Uterus (tissue), 4 donors: Measurements from ENCODE around the gene ENGASE. TPM values are rescaled to one million over a fixed set of nuclear protein-coding genes. Genes with fewer than 3 reads are reported as not detected.

Experiments used
- DNase-seq, 2 donors: peaks; one replicate each; pipeline ENCODE4 v3.0.0-alpha.2; 2019 to 2020
- H3K27ac ChIP-seq, 2 donors: fragments of 200-600 bp; sonication (generic); 1 replicate in 1 of 2; 2 replicates in 1 of 2; pipeline ENCODE4 v1.5.1; 2016 to 2018
- H3K27me3 ChIP-seq, 2 donors: fragments of 200-600 bp; sonication (generic); one replicate each; pipeline ENCODE4 v1.5.1; 2018 to 2019; ENCODE audit warnings: control low read depth in 1 of 2
- H3K36me3 ChIP-seq, 2 donors: fragments of 200-600 bp; sonication (generic); one replicate each; pipeline ENCODE4 v1.5.1; 2019; ENCODE audit warnings: control low read depth in 1 of 2
- H3K4me1 ChIP-seq, 2 donors: fragments of 200-600 bp; sonication (generic); one replicate each; pipeline ENCODE4 v1.5.1; 2018 to 2019; ENCODE audit warnings: control low read depth in 1 of 2
- H3K4me3 ChIP-seq, 2 donors: fragments of 200-600 bp; sonication (generic); 1 replicate in 1 of 2; 2 replicates in 1 of 2; pipeline ENCODE4 v1.5.1; 2018 to 2019; ENCODE audit warnings: mild to moderate bottlenecking in 1 of 2
- H3K9me3 ChIP-seq, 2 donors: fragments of 200-600 bp; sonication (generic); one replicate each; pipeline ENCODE4 v1.5.1; 2019; ENCODE audit warnings: control low read depth in 1 of 2
- POLR2A ChIP-seq, 2 donors: fragments of 450-650 bp; IDR thresholded peaks; one replicate each; pipeline ENCODE4 v1.6.1; 2016; ENCODE audit warnings: antibody characterized with exemption in 2 of 2, mild to moderate bottlenecking in 1 of 2, moderate library complexity in 1 of 2
- intact Hi-C: fragments of 100-400 bp; cut with DNase I; formaldehyde crosslinking; loops from one replicate; pipeline ENCODE4 v1.15.1; 2023; ENCODE audit warnings: low total_unique reads
- total RNA-seq, 4 donors: library from RNA; depleted of rRNA in 3 of 4; stranded (reverse); fragments of >200 nt in 3 of 4; gene quantifications; one replicate each; pipeline versions ENCODE4 v1.1.0 to v1.2.4, GENCODE V29; 2014 to 2023
- TF ChIP-seq, protein P1 (sequence below), 4 experiments: fragments of 200-600 bp in 2 of 4; fragments of 450-650 bp in 2 of 4; sonication (generic) in 2 of 4; IDR thresholded peaks; one replicate each; pipeline ENCODE4 v1.5.1; 2016 to 2019; ENCODE audit warnings: antibody characterized with exemption in 4 of 4, mild to moderate bottlenecking in 2 of 4, moderate library complexity in 1 of 4
- donor health status: DM: yes; HTN: yes; CAD: no.

The ENGASE gene
- total RNA-seq, 4 donors from 2014 or later: 3.8 to 63.2 (median 24.6) TPM

DNA sequence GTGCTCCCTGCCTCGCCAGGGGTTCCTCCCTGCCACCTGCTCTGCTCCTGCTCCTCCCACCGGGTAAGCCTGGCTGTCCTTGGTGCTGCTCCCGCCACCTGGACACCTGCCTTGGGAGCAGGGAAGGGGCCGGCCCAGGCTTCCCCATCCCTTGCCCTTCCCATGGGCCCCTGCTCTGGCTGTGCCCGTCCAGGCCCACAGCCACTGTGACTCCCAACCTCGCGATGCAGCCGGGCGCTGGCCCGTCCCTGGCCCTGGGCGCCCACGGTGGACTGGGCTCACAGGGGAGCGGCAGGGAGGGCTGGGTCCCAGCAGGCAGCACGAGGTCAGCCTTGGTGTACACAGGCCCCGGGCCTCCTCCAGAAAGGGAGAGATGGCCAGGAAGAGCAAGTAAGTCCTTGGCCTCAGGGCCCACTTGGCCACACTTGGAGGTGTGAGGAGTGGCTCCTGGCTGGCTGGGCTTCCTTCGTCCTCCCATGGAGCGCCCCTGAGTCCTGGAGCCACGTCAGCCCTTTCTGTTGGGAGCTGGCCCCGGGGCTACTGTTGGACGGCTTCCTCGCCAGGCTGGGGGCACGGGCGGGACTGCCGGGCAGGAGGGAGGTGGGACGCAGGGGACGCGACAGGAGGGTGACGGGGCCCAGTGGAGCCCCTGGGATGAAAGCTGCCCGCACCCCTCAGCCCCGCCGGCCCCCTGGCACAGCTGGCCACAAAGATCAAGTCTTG, 15.3 kb downstream of the ENGASE start:
- H3K27me3 ChIP-seq: no peaks in the 10 kb centered on the region
- intact Hi-C loops: loop anchor here (5.0 kb wide), 2 partner anchors 302 to 617 kb away; no protein-coding TSS in a partner anchor

DNA sequence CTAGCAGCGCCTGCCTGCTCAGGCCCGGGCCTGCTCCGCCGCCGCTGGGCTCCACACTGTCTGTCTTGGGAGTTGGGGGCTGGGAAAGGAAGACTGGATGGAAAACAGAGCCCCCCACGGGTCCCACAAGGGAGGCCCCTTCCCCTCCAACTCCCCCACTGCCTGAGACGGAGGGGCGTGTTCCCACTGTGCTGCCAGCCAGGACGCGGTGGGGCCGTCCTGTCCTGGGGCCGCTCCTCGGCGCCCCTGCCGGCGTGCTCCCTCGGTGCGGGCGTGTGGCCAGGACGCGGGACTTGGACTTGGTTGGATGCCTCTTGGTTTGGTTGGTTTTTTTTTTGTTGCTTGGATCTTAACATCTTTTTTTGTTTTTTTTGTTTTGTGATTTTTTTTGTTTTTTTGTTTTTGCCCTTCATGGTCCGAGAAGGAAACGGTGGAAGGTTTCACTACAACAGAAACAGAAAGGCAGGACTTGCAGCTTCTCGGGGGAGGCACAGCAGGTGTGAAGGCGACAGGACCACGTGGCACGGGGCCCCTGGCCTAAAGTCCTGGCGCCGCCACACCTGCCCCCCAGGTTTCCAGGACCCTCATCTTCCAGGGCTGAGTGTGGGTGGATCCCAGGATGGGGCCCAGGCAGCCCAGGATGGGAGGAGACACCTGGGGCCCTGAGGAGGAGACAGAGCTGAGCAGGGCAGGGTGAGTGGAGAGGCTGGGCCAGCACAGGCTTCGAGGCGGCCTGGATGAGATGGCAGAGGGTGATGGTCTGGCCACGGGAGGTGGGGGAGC, 16.0 kb downstream of the ENGASE start:
- Histone ChIP-seq H3K27me3 (no peaks in the 10 kb centered on the region), H3K4me3 (no peak overlapping the region), H3K36me3 (no peaks in the 10 kb centered on the region), H3K4me1 (no peaks in the 10 kb centered on the region), H3K27ac (no peak overlapping the region), H3K9me3 (no peaks in the 10 kb centered on the region)
- peak in 1 of 2 donors; percentile 44 for DNase-seq
- intact Hi-C loops: no loop called here
- TF ChIP-seq POLR2A (IDR thresholded peaks at IDR 0.05): no peak
- TF ChIP-seq, protein P1, sequence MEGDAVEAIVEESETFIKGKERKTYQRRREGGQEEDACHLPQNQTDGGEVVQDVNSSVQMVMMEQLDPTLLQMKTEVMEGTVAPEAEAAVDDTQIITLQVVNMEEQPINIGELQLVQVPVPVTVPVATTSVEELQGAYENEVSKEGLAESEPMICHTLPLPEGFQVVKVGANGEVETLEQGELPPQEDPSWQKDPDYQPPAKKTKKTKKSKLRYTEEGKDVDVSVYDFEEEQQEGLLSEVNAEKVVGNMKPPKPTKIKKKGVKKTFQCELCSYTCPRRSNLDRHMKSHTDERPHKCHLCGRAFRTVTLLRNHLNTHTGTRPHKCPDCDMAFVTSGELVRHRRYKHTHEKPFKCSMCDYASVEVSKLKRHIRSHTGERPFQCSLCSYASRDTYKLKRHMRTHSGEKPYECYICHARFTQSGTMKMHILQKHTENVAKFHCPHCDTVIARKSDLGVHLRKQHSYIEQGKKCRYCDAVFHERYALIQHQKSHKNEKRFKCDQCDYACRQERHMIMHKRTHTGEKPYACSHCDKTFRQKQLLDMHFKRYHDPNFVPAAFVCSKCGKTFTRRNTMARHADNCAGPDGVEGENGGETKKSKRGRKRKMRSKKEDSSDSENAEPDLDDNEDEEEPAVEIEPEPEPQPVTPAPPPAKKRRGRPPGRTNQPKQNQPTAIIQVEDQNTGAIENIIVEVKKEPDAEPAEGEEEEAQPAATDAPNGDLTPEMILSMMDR (IDR thresholded peaks at IDR 0.05): peak in 1 of 4 experiments; percentile 31

More for the DNA sequence above, 15.3 kb downstream of the ENGASE start:
- Histone ChIP-seq H3K4me3 (no peak overlapping the region), H3K4me1 (no peaks in the 10 kb centered on the region), H3K9me3 (no peaks in the 10 kb centered on the region), H3K27ac (no peak overlapping the region), H3K36me3 (no peaks in the 10 kb centered on the region)
- no peak for DNase-seq
- TF ChIP-seq, protein P1 (IDR thresholded peaks at IDR 0.05): no peak
- no peak for TF ChIP-seq POLR2A (IDR thresholded peaks at IDR 0.05)

DNA sequence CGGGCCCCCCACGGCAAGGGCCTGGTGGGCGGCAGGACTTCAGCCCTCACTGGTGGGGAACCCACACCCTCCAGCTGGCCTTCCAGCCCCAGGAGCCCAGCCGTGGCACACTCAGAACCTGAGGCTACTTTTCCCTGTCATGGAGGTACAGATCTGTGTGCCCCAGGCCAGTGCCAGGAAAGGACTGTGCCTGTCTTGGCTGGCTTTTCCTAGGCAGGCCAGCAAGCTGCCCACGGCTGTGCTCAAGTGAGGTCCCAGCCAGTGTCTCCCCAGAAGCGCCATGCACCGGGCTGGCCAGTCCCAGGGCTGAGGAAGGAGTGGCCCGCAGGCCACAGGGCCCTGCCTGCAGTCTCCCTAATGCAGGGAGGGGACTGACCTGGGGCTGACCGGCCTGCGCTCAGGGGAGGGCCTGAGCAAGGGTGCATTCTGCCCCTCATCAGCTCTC, 16.6 kb downstream of the ENGASE start:
- no peak for DNase-seq
- no peaks in the 10 kb centered on the region for H3K9me3 ChIP-seq
- no peak for TF ChIP-seq POLR2A (IDR thresholded peaks at IDR 0.05)
- TF ChIP-seq, protein P1 (IDR thresholded peaks at IDR 0.05): no peak
- no peak overlapping the region for H3K4me3 ChIP-seq
- H3K36me3 ChIP-seq: no peaks in the 10 kb centered on the region
- H3K4me1 ChIP-seq: no peaks in the 10 kb centered on the region
- no peaks in the 10 kb centered on the region for H3K27me3 ChIP-seq
- intact Hi-C loops: no loop called here
- no peak overlapping the region for H3K27ac ChIP-seq

DNA sequence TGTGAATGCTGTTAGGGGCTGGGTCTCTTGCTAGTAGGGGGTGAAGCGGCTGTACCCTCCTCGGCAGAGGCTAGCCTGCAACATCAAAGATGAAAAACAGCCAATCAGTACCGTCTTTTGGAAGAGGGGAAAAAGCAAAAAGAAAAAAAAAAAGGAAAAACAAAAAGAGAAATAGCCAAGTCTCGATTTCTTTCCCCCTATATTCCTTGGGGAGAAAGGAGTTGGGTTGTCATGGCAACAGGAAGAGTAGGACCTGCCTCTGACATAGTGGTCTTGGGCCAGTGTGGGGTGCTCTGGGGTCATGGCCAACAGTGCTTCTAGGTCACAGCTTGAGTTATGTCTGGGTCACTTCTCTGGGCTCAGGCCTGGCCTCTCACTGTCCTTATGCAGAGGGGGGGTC, 17.9 kb downstream of the ENGASE start:
- no peak for DNase-seq
- intact Hi-C loops: no loop called here

More for the DNA sequence above, 17.9 kb downstream of the ENGASE start:
- no peaks in the 10 kb centered on the region for H3K4me1 ChIP-seq
- no peak overlapping the region for H3K27ac ChIP-seq
- no peak for TF ChIP-seq POLR2A (IDR thresholded peaks at IDR 0.05)
- TF ChIP-seq, protein P1 (IDR thresholded peaks at IDR 0.05): no peak
- no peaks in the 10 kb centered on the region for H3K36me3 ChIP-seq
- no peaks in the 10 kb centered on the region for H3K27me3 ChIP-seq
- no peak overlapping the region for H3K4me3 ChIP-seq
- H3K9me3 ChIP-seq: no peaks in the 10 kb centered on the region
